HepG2 (cell line): ENCODE measurements around the gene MTA1. TPM values are rescaled to one million over a fixed set of nuclear protein-coding genes. Genes with fewer than 3 reads are reported as not detected.

Experiments used
- ARHGAP35 ChIP-seq: sonication (generic); formaldehyde crosslinking; IDR thresholded peaks from 2 replicates; pipeline ENCODE4 v1.9.0; 2022; ENCODE audit warnings: mild to moderate bottlenecking, inconsistent platforms, moderate library complexity, missing genetic modification reagents, borderline replicate concordance
- CBX2 ChIP-seq, 2 experiments: fragments of 200-600 bp in 1 of 2; sonication (generic); formaldehyde crosslinking in 1 of 2; IDR thresholded peaks; 2 replicates each; pipeline versions ENCODE4 v1.7.0 to v1.8.1; 2018 to 2022; ENCODE audit warnings: low read depth in 2 of 2, low read length in 1 of 2, mild to moderate bottlenecking in 1 of 2, missing genetic modification reagents in 1 of 2
- HNF1B ChIP-seq: sonication (generic); formaldehyde crosslinking; IDR thresholded peaks from 2 replicates; pipeline ENCODE4 v1.5.1; 2020; ENCODE audit warnings: mild to moderate bottlenecking, moderate library complexity, missing genetic modification reagents
- KDM4B ChIP-seq: sonication (generic); formaldehyde crosslinking; IDR thresholded peaks from 2 replicates; pipeline ENCODE4 v1.4.0; 2020; ENCODE audit warnings: missing genetic modification reagents
- KDM5B ChIP-seq: sonication (generic); formaldehyde crosslinking; IDR thresholded peaks from 2 replicates; pipeline ENCODE4 v1.4.0; 2020; ENCODE audit warnings: missing genetic modification reagents, mild to moderate bottlenecking, borderline replicate concordance
- PHB2 ChIP-seq: fragments of 450-650 bp; IDR thresholded peaks from 2 replicates; pipeline ENCODE4 v1.6.1; 2018; ENCODE audit not compliant: partially characterized antibody
- STAT5B ChIP-seq: sonication (generic); formaldehyde crosslinking; IDR thresholded peaks from 2 replicates; pipeline ENCODE4 v1.4.0; 2020; ENCODE audit warnings: missing genetic modification reagents
- SUZ12 ChIP-seq: fragments of 150-350 bp; IDR thresholded peaks from 2 replicates; pipeline ENCODE4 v1.6.1; 2014; ENCODE audit warnings: low read depth, low read length
- TFDP1 ChIP-seq: IDR thresholded peaks from 2 replicates; pipeline ENCODE4 v1.6.1; 2016; ENCODE audit warnings: missing compliant biosample characterization, missing genetic modification reagents, borderline replicate concordance
- TRAFD1 ChIP-seq: sonication (generic); formaldehyde crosslinking; IDR thresholded peaks from 2 replicates; pipeline ENCODE4 v1.5.1; 2020; ENCODE audit warnings: missing genetic modification reagents, mild to moderate bottlenecking, borderline replicate concordance
- ZBTB39 ChIP-seq: sonication (generic); formaldehyde crosslinking; IDR thresholded peaks from 2 replicates; pipeline ENCODE4 v1.5.0; 2020; ENCODE audit warnings: missing genetic modification reagents
- ZBTB7A ChIP-seq: sonication (generic); formaldehyde crosslinking; IDR thresholded peaks from 2 replicates; pipeline ENCODE4 v1.8.0; 2022; ENCODE audit warnings: mild to moderate bottlenecking, missing genetic modification reagents
- ZHX1 ChIP-seq: sonication (generic); formaldehyde crosslinking; IDR thresholded peaks from 2 replicates; pipeline ENCODE4 v1.8.1; 2022; ENCODE audit warnings: low read depth, mild to moderate bottlenecking, missing genetic modification reagents
- ZNF225 ChIP-seq: sonication (generic); formaldehyde crosslinking; IDR thresholded peaks from 2 replicates; pipeline ENCODE4 v1.4.0; 2020; ENCODE audit warnings: mild to moderate bottlenecking, missing genetic modification reagents
- ZNF512 ChIP-seq: sonication (generic); formaldehyde crosslinking; IDR thresholded peaks from 2 replicates; pipeline ENCODE4 v1.4.0; 2020; ENCODE audit warnings: mild to moderate bottlenecking, missing genetic modification reagents
- ZNF841 ChIP-seq: sonication (generic); formaldehyde crosslinking; IDR thresholded peaks from 2 replicates; pipeline ENCODE4 v1.8.1; 2023; ENCODE audit warnings: missing genetic modification reagents, borderline replicate concordance
- polyA plus RNA-seq, 8 experiments: library from polyadenylated mRNA; depleted of rRNA in 3 of 8; stranded (reverse) in 7 of 8; unstranded in 1 of 8; fragments of >200 nt; fragmentation: Illumina TruSeq in 4 of 8; extraction: Trizol in 4 of 8; gene quantifications; 2 replicates each; pipeline versions ENCODE4 v1.2.1 to v1.2.3, GENCODE V29; 2011 to 2016; ENCODE audit warnings: low read depth in 4 of 8, missing spikeins in 1 of 8, mixed read lengths in 1 of 8; ENCODE audit not compliant: insufficient read depth in 1 of 8
- total RNA-seq, 5 experiments: library from RNA; depleted of rRNA; stranded (reverse); fragments of >200 nt; fragmentation: Illumina TruSeq; extraction: Trizol; gene quantifications; 2 replicates each; pipeline ENCODE4 v1.2.3, GENCODE V29; 2016; ENCODE audit warnings: low read depth in 1 of 5

Gene MTA1
- total and polyA plus RNA-seq, 2 of the 13 experiments (the other 11 are each of a cell fraction or from before 2014, with no cell fraction given), result 35.2 to 85.8 TPM

- TF ChIP-seq ARHGAP35 (CRISPR knock-in tag) (0 out of 2 replicates have a peak, but pooled peaks have one; percentile 70), PHB2 (no peak), ZNF512 (CRISPR knock-in tag) (no peak), SUZ12 (no peak), TRAFD1 (CRISPR knock-in tag) (no peak), ZBTB7A (peak; percentile 87; the same call in 1 of the 2 replicates), TFDP1 (CRISPR knock-in tag) (no peak; the same call in 1 of the 2 replicates), HNF1B (CRISPR knock-in tag) (no peak), ZHX1 (0 out of 2 replicates have a peak, but pooled peaks have one; percentile 46), ZBTB39 (no peak), ZNF225 (peak; percentile 20; the same call in 1 of the 2 replicates), ZNF841 (CRISPR knock-in tag) (no peak), KDM4B (CRISPR knock-in tag) (no peak), KDM5B (CRISPR knock-in tag) (0 out of 2 replicates have a peak, but pooled peaks have one; percentile 62), CBX2 (IDR thresholded peaks at IDR 0.05; ENCODE audit: low read depth, low read length) (no peak), CBX2 (CRISPR knock-in tag; IDR thresholded peaks at IDR 0.05; ENCODE audit: low read depth) (no peak), STAT5B (no peak)
Measured at GRCh38 chr14:105476097-105476830, 56.6 kb downstream of the MTA1 start (continued).
